Superior temporal gyrus (tissue), 1 donor: ENCODE results near the gene CLEC18C.
"Not testable (repeated sequence)": the region's sequence is repeated elsewhere in the genome, so short reads cannot be mapped to it uniquely, and the experiment has no call there.

ENCODE experiments used
- DNase-seq: peaks from one replicate; pipeline ENCODE4 v3.0.0-alpha.2; 2016; ENCODE audit errors: extremely low spot score

Gene CLEC18C

DNA sequence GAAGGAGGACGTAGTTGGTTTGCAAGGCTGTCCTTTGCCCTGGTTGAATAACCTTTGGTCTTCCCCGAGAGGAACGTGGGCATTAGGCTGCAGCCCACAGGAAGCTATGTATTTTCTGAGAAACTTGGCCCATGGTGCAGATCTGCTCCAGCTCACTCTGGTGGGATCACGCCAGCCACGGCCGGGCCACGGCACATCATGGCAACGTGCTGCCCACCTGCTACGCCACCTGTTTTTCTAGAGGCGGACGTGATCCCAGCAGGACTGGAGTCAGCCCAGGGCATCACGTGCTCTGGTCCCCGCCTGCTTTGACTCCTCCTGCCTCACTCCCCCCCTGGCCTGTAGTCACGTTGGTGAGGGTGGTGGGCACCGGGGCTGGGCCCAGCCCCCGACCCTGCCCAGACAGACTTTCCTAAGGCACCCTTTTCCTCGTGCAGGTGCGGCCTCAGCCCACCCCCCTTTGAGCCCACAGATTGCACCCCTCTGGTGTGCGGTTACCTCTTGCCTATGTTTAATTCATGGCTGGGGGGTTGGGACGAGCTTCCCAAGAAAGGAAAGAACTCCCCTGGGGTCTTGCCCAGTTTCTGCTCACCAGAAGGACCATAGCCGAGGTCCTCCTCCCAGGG lies at the start of gene CLEC18C:
Gene CLEC18C (plus strand): TSS at position 576 of the 626 bp plus-strand sequence. CDS start 492 bp downstream, outside the sequence.
- not testable (repeated sequence) for DNase-seq

DNA sequence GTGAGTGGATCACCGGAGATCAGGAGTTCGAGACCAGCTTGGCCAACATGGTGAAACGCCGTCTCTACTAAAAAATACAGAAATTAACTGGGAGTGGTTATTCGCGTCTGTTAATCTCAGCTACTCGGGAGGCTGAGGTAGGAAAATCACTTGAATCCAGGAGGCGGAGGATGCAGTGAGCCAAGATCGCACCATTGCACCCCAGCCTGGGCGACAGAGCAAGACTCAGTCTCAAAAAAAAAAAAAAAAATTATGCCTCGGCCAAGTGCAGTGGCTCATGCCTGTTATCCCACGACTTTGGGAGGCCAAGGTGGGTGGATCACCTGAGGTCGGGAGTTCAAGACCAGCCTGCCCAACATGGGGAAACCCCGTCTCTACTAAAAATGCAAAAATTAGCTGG lies 49.8 kb upstream of the CLEC18C start:
- not testable (repeated sequence) for DNase-seq

- DNase-seq = not testable (repeated sequence)
These were observed 47.4 kb upstream of the CLEC18C start for GRCh38 chr16:70126226-70126625.

DNA sequence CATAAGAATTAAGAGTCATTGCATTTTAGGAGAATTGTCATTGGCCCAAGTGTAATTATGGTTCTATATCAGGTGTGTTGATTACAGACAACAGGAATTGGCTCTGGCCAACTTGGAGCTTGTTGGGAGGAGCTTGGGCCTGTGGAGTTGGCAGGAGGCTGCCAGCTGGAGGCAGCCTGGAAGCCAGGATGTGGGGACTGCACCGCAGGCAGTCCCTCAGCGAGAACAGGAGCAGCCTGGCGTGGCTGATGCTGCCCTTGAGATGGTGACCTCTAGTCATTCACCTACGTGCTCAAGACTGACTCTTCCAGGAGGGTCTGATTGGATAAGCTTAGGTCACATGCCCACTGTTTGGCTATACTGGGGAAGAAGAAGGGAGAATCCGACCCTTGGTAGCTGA lies 45.9 kb upstream of the CLEC18C start:
- not testable (repeated sequence) for DNase-seq

- not testable (repeated sequence) for DNase-seq
These were observed 44.7 kb upstream of the CLEC18C start for GRCh38 chr16:70128844-70129243.

- DNase-seq = not testable (repeated sequence)
These were observed 37.8 kb upstream of the CLEC18C start for GRCh38 chr16:70135796-70136195.

GRCh38 chr16:70136595-70136994 lies 37.0 kb upstream of the CLEC18C start:
- not testable (repeated sequence) for DNase-seq

DNA sequence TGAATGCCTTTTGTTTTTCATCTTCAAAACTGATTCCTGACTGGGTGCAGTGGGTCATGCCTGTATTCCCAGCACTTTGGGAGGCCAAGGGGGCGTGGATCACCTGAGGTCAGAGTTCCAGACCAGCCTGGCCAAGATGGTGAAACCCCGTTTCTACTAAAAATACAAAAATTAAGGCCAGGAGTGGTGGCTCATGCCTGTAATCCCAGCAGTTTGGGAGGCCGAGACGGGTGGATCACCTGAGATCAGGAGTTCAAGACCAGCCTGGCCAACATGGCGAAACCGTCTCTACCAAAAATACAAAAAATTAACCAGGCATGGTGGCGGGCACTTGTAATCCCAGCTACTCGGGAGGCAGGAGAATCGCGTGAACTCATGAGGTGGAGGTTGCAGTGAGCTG lies 30.8 kb upstream of the CLEC18C start:
- not testable (repeated sequence) for DNase-seq

GRCh38 chr16:70143231-70143895 lies 30.2 kb upstream of the CLEC18C start:
- not testable (repeated sequence) for DNase-seq

- not testable (repeated sequence) for DNase-seq
These were observed 25.7 kb upstream of the CLEC18C start for GRCh38 chr16:70147853-70148252.

GRCh38 chr16:70148453-70148852 lies 25.1 kb upstream of the CLEC18C start:
- not testable (repeated sequence) for DNase-seq

DNA sequence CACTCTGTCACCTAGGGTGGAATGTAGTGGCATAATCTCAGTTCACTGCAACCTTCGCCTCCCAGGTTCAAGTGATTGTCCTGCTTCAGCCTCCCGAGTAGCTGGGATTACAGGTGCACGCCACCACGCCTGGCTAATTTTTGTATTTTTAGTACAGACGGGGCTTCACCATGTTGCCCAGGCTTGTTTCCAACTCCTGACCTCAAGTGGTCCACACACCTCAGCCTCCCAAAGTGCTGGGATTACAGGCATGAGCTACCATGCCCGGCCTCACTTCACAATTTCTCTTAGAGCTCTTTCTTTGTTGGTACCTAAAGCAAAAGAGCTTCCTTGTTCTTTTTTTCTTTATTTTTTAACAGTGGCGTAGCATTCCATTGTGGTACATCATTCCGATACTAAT lies 24.3 kb upstream of the CLEC18C start:
- not testable (repeated sequence) for DNase-seq

- no peak for DNase-seq
These were observed 22.2 kb upstream of the CLEC18C start for GRCh38 chr16:70151391-70151790.

DNA sequence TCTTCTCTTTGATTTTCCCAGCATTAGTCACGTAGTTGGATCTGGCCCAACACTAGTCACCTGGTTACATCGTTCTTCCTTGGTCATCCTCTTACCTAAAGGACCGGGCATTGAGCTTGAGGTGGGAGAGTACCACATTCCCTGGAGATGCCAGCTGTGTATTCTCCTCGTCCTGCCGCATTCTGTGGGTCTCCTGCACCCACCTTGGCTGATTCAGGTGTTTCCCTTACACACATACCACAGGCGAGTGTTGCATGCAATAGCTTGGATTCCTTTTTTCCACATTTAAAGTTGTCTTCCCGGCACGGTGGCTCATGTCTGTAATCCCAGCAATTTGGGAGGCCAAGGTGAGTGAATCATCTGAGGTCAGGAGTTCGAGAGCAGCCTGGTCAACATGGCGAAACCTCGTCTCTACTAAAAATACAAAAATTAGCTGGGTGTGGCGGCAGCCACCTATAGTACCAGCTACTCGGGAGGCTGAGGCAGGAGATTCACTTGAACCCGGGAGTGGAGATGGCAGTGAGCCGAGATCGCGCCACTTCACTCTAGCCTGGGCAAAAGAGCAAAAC lies 21.6 kb upstream of the CLEC18C start:
- DNase-seq = no peak

- DNase-seq = no peak
These were observed 20.8 kb upstream of the CLEC18C start for GRCh38 chr16:70152578-70153302.

- not testable (repeated sequence) for DNase-seq
These were observed 18.9 kb upstream of the CLEC18C start for GRCh38 chr16:70154736-70155135.

DNA sequence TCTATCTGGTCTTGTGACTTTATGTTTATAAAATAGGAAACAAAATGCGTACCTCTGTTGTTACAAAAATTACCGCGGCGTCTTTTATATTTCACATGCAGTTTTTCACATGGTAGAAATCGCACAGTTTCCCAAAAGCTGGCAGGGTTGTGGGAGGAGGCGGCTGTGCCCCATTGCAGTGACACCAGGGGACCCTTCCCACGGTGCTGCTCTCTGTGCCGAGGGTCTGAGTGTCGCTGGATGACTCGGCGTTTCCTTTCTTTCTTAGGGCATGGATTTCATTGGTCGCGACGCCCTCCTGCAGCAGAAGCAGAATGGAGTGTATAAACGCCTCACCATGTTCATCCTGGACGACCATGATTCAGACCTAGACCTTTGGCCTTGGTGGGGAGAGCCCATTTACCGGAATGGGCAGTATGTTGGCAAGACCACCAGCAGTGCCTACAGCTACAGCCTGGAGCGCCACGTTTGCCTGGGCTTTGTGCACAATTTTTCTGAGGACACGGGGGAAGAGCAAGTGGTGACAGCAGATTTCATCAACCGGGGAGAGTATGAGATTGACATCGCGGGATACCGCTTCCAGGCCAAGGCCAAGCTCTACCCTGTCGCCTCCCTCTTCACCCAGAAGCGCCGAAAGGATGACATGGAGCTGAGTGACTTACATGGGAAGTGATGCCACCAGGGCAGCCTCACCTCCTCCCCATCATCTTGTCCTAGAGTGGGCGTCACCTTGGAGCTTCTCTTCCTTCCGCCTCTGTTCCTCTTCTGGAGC lies 17.2 kb upstream of the CLEC18C start:
- DNase-seq = no peak

DNA sequence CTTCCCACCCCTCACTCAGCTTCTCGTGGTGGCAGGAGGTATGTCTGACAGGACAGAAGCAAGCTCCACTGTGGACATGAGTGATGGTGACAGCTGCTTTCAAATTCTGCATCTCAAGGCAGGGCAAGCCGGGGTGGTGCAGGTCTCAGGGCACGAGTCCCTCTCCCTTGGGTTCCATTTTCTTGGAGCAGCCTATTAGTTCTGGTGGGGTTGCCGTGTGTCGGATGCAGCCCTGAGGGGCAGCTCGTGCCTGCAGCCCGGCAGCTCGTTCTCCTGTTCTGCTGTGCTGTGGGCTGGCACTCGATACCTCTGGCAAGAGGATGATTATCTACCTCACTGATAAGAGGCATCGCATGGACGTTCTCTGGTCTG lies 16.5 kb upstream of the CLEC18C start:
- DNase-seq = no peak

DNA sequence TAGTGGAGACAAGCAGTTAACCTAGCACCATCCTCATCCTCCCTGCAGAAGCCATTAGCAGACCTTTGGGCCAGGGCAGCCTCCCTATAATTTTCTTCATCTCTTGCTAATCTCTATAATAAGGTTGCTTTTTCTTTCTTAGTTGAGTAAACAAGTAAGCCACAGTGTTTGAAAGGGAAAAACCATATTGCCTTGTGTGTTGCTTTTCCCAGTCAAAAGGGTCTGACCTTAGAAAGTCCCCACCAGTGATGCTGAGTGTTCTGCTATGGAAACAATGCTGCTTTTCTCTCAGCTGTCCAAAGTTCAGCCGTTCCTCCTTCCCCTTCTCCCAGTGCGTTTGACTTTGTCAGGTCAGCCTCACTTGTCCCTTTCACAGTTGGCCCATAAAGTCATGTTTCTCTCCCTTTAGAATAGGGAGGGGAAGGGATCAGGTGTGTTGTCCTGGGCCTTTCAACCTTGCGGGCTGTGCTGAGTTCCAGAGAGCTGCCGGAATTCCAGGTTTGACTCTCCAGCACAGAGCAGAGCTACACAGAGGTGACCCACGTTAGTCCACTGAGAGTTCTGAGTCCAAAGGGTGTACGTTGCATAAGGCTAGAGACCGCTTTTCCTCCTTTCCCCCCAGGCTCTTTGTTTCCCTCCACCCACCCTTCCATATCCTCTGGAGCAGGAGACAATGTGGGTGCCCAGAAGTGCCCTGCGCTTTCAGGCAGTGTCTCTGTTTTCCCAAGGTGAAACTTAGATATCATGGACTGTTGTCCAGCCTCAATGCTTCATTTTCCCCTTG lies 15.9 kb upstream of the CLEC18C start:
- no peak for DNase-seq

DNA sequence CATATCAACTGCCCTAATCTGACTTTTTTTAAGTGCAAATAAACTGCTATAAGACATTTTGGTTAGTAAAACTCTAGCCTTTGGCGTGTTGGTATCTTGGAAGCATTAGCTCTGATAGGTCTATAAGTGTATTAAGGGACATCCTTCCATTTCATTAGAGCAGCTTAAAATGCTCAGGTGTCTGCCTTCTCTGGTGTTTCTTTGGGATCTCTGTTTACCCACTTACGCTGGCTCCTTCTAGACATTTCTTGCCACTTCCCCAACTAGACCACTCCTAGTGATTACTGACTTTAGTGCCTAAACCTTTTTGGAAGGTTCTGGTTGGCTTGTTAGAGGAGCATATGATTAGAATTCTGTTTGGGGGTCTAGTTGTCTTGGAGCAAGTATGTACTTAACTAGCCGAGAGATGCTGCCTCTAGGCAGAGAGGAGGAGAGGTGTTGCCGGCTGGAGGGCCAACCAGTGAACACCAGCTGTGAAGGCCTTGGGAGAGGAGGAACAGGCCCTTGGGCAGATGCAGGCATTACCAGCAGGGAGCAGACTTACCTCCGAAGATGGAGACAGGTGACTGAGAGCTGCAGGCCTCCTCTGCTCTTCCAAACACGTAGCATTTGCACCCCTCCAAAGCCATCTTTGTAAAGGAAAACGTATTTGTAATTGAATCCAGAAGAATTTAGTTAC lies 15.2 kb upstream of the CLEC18C start:
- DNase-seq = no peak
